BE2C (cell line): ENCODE measurements around the gene NDUFV1.
"Not testable (repeated sequence)": the region's sequence is repeated elsewhere in the genome, so short reads cannot be mapped to it uniquely, and the experiment has no call there.

ENCODE experiments used
- DNase-seq: peaks from one replicate; pipeline ENCODE4 v3.0.0-alpha.2; 2020
- H3K27me3 ChIP-seq: fragments of 250-450 bp; sonication (Bioruptor Pico); 2 replicates; pipeline ENCODE4 v1.5.1; 2020; ENCODE audit warnings: mild to moderate bottlenecking
- H3K36me3 ChIP-seq: fragments of 250-450 bp; sonication (Bioruptor Pico); 2 replicates; pipeline ENCODE4 v1.5.1; 2020; ENCODE audit warnings: mild to moderate bottlenecking
- H3K4me1 ChIP-seq: fragments of 250-450 bp; sonication (Bioruptor Pico); 2 replicates; pipeline ENCODE4 v1.5.1; 2020
- H3K4me3 ChIP-seq: 2 replicates; pipeline ENCODE4 v1.5.1; 2011; ENCODE audit warnings: low read depth, low read length
- H3K9me3 ChIP-seq: fragments of 250-450 bp; sonication (Bioruptor Pico); 2 replicates; pipeline ENCODE4 v1.5.1; 2020
- CTCF ChIP-seq: IDR thresholded peaks from 2 replicates; pipeline ENCODE4 v1.5.1; 2012; ENCODE audit warnings: mild to moderate bottlenecking, low read depth, low read length

NDUFV1 gene

GRCh38 chr11:67619683-67620618 lies 13.2 kb downstream of the NDUFV1 start:
- not testable (repeated sequence) for H3K9me3 ChIP-seq, H3K4me1 ChIP-seq, H3K27me3 ChIP-seq, DNase-seq, H3K36me3 ChIP-seq
- H3K4me3 ChIP-seq: peak overlapping the region; percentile 61

- DNase-seq: peak; percentile 67
- H3K4me3 ChIP-seq: peak overlapping the region; percentile 61
- not testable (repeated sequence) for H3K4me1 ChIP-seq, H3K27me3 ChIP-seq, H3K9me3 ChIP-seq, H3K36me3 ChIP-seq
These were observed 13.9 kb downstream of the NDUFV1 start for GRCh38 chr11:67620621-67621020.

- H3K9me3 ChIP-seq, H3K4me3 ChIP-seq: not testable (repeated sequence)
These were observed 15.2 kb downstream of the NDUFV1 start for GRCh38 chr11:67621928-67622327.

GRCh38 chr11:67622905-67623304 lies 16.2 kb downstream of the NDUFV1 start:
- H3K27me3 ChIP-seq, H3K4me3 ChIP-seq, DNase-seq, H3K9me3 ChIP-seq, H3K36me3 ChIP-seq, H3K4me1 ChIP-seq: not testable (repeated sequence)

More at GRCh38 chr11:67621928-67622327, 15.2 kb downstream of the NDUFV1 start:
- H3K4me1 ChIP-seq, H3K36me3 ChIP-seq, DNase-seq, H3K27me3 ChIP-seq: not testable (repeated sequence)

GRCh38 chr11:67623795-67624194 lies 17.1 kb downstream of the NDUFV1 start:
- not testable (repeated sequence) for H3K4me1 ChIP-seq, H3K9me3 ChIP-seq, DNase-seq, H3K4me3 ChIP-seq, H3K36me3 ChIP-seq, H3K27me3 ChIP-seq

GRCh38 chr11:67626131-67626833 lies 19.5 kb downstream of the NDUFV1 start:
- H3K4me1 ChIP-seq, H3K9me3 ChIP-seq, H3K4me3 ChIP-seq, H3K27me3 ChIP-seq, H3K36me3 ChIP-seq, DNase-seq: not testable (repeated sequence)

- DNase-seq: no peak
- no peak overlapping the region for H3K4me3 ChIP-seq
- no peaks in the 10 kb centered on the region for H3K4me1 ChIP-seq
- no peaks in the 10 kb centered on the region for H3K9me3 ChIP-seq
- H3K36me3 ChIP-seq: no peaks in the 10 kb centered on the region
- H3K27me3 ChIP-seq: no peaks in the 10 kb centered on the region
- TF ChIP-seq CTCF: no peak
These were observed 20.2 kb downstream of the NDUFV1 start for GRCh38 chr11:67626970-67627369.

GRCh38 chr11:67627441-67627811 lies 20.7 kb downstream of the NDUFV1 start:
- no peak for DNase-seq
- TF ChIP-seq CTCF: no peak
- H3K4me3 ChIP-seq: no peak overlapping the region

GRCh38 chr11:67627812-67628624 lies 21.3 kb downstream of the NDUFV1 start:
- no peaks in the 10 kb centered on the region for H3K4me1 ChIP-seq
- no peaks in the 10 kb centered on the region for H3K27me3 ChIP-seq
- no peak for DNase-seq
- no peaks in the 10 kb centered on the region for H3K36me3 ChIP-seq
- no peak for TF ChIP-seq CTCF
- no peaks in the 10 kb centered on the region for H3K9me3 ChIP-seq
- H3K4me3 ChIP-seq: no peak overlapping the region

More at GRCh38 chr11:67627441-67627811, 20.7 kb downstream of the NDUFV1 start:
- no peaks in the 10 kb centered on the region for H3K9me3 ChIP-seq
- H3K4me1 ChIP-seq: no peaks in the 10 kb centered on the region
- H3K36me3 ChIP-seq: no peaks in the 10 kb centered on the region
- H3K27me3 ChIP-seq: no peaks in the 10 kb centered on the region
